GM12878 (cell line): ENCODE measurements around the gene KDM3B. TPM values are rescaled to one million over a fixed set of nuclear protein-coding genes. Genes with fewer than 3 reads are reported as not detected.

Experiments used
- ATAC-seq: fragments of 200-7000 bp; cut with Tn5 transposase; 3 replicates; pipeline ENCODE4 v1.9.1; 2020; ENCODE audit warnings: mild to moderate bottlenecking, moderate library complexity
- BruUV-seq: library from RNA; stranded (reverse); fragments of 400-500 nt; replicated peaks from 2 replicates; lab custom pipeline; 2021; lab: Mats Ljungman, UMichigan
- CTCF ChIA-PET: fragments of 300-600 bp; sonication (Branson Sonifier 250); formaldehyde crosslinking; extraction: SDS; loops from one replicate; lab custom pipeline; 2021; ENCODE audit warnings: inconsistent platforms; lab: Yijun Ruan, JAX
- POLR2A ChIA-PET: fragments of 350-600 bp; formaldehyde crosslinking; extraction: SDS; loops from one replicate; lab custom pipeline; 2021; ENCODE audit warnings: inconsistent platforms; lab: Charles Lee
- RAD21 ChIA-PET: fragments of 300-600 bp; sonication (Branson Sonifier 250); formaldehyde crosslinking; loops from one replicate; lab custom pipeline; 2023; ENCODE audit warnings: antibody characterized with exemption; ENCODE audit not compliant: unreplicated experiment; lab: Charles Lee
- SMC1A ChIA-PET: fragments of 300-600 bp; sonication (Branson Sonifier 250); formaldehyde crosslinking; loops from one replicate; lab custom pipeline; 2023; ENCODE audit not compliant: unreplicated experiment, uncharacterized antibody; lab: Charles Lee
- DNase-seq: peaks from one replicate; pipeline ENCODE4 v3.0.0-alpha.2; 2011; ENCODE audit warnings: low read depth, low spot score
- FAIRE-seq: peaks from 3 replicates; lab custom pipeline; 2011; peaks lifted over from hg19 to GRCh38; lab: Jason Lieb, UNC
- H2AFZ ChIP-seq: 2 replicates; pipeline ENCODE4 v1.6.0; 2011; ENCODE audit warnings: low read depth, low read length, control low read depth; ENCODE audit not compliant: control insufficient read depth
- H3K27ac ChIP-seq: 2 replicates; pipeline ENCODE4 v1.5.1; 2011; ENCODE audit warnings: control low read depth; ENCODE audit not compliant: control insufficient read depth, insufficient read depth
- H3K27me3 ChIP-seq, 2 experiments: replicated peaks in 1 of 2; 2 replicates each; pipeline versions ENCODE4 v1.6.0 to v1.6.1; 2011; ENCODE audit warnings: low read length in 1 of 2; ENCODE audit not compliant: control insufficient read depth in 2 of 2, insufficient read depth in 2 of 2
- H3K36me3 ChIP-seq, 2 experiments: 2 replicates each; pipeline ENCODE4 v1.5.1; 2011; ENCODE audit warnings: low read length in 1 of 2; ENCODE audit not compliant: control insufficient read depth in 2 of 2, insufficient read depth in 2 of 2
- H3K4me1 ChIP-seq: 2 replicates; pipeline ENCODE4 v1.6.1; 2011; ENCODE audit warnings: mild to moderate bottlenecking, low read length, moderate library complexity, mixed read lengths; ENCODE audit not compliant: control insufficient read depth, insufficient read depth
- H3K4me2 ChIP-seq: 2 replicates; pipeline ENCODE4 v1.6.0; 2011; ENCODE audit warnings: control low read depth; ENCODE audit not compliant: control insufficient read depth, insufficient read depth
- H3K4me3 ChIP-seq: fragments of 200-600 bp; sonication (generic); 2 replicates; pipeline ENCODE4 v1.5.1; 2016
- H3K79me2 ChIP-seq: 2 replicates; pipeline ENCODE4 v1.6.0; 2011; ENCODE audit warnings: low read length; ENCODE audit not compliant: control insufficient read depth, insufficient read depth
- H3K9ac ChIP-seq: 2 replicates; pipeline ENCODE4 v1.8.0; 2011; ENCODE audit warnings: low read length, control low read depth, mixed read lengths; ENCODE audit not compliant: control insufficient read depth, insufficient read depth
- H3K9me3 ChIP-seq: replicated peaks from 3 replicates; pipeline ENCODE4 v1.5.1; 2011; ENCODE audit warnings: mild to moderate bottlenecking, low read length; ENCODE audit not compliant: control insufficient read depth, insufficient read depth
- H4K20me1 ChIP-seq: 2 replicates; pipeline ENCODE4 v1.6.0; 2011; ENCODE audit not compliant: control insufficient read depth, insufficient read depth
- EED ChIP-seq: sonication (generic); IDR thresholded peaks from 2 replicates; pipeline ENCODE4 v1.6.1; 2016; ENCODE audit warnings: antibody characterized with exemption, low read depth
- GABPA ChIP-seq: IDR thresholded peaks from 2 replicates; pipeline ENCODE4 v1.6.1; 2014; ENCODE audit warnings: antibody characterized with exemption, low read depth, mild to moderate bottlenecking, inconsistent platforms
- IKZF1 ChIP-seq: fragments of 450-650 bp; conservative IDR thresholded peaks from 2 replicates; pipeline ENCODE4 v1.6.1; 2017; ENCODE audit warnings: antibody characterized with exemption, mild to moderate bottlenecking
- KLF5 ChIP-seq: fragments of 450-650 bp; IDR thresholded peaks from 2 replicates; pipeline ENCODE4 v1.6.1; 2014; ENCODE audit warnings: mild to moderate bottlenecking; ENCODE audit not compliant: partially characterized antibody
- MTA3 ChIP-seq: IDR thresholded peaks from 2 replicates; pipeline ENCODE4 v1.6.1; 2012; ENCODE audit warnings: low read length, inconsistent platforms, borderline replicate concordance
- MYB ChIP-seq: fragments of 150-350 bp; IDR thresholded peaks from 2 replicates; pipeline ENCODE4 v1.6.1; 2014; ENCODE audit warnings: mild to moderate bottlenecking, low read depth, low read length, borderline replicate concordance
- NRF1 ChIP-seq: conservative IDR thresholded peaks from 2 replicates; pipeline ENCODE4 v1.6.1; 2011; ENCODE audit warnings: mild to moderate bottlenecking, low read depth, low read length, improper control_type of control experiment
- RB1 ChIP-seq: fragments of 450-650 bp; formaldehyde crosslinking; IDR thresholded peaks from 2 replicates; pipeline ENCODE4 v1.6.1; 2017; ENCODE audit warnings: mild to moderate bottlenecking, borderline replicate concordance
- SREBF1 ChIP-seq: IDR thresholded peaks from 2 replicates; pipeline ENCODE4 v1.6.1; 2012; ENCODE audit warnings: mild to moderate bottlenecking, low read length
- SUZ12 ChIP-seq: fragments of 200-600 bp; sonication (generic); IDR thresholded peaks from one replicate; pipeline ENCODE4 v1.6.1; 2018; ENCODE audit warnings: antibody characterized with exemption, mild to moderate bottlenecking; ENCODE audit not compliant: unreplicated experiment
- TBL1XR1 ChIP-seq: IDR thresholded peaks from 2 replicates; pipeline ENCODE4 v1.6.1; 2012; ENCODE audit warnings: low read depth, low read length, improper control_type of control experiment
- WGBS: methylation state at CpG from one replicate; pipeline ENCODE4 v1.1.6; 2016; ENCODE audit warnings: low lambda C conversion rate; ENCODE audit not compliant: insufficient replicate concordance, insufficient coverage; ENCODE audit errors: missing lambda C conversion rate; 5-methylcytosine and 5-hydroxymethylcytosine counted together
- in situ Hi-C: fragments of 300-500 bp; cut with MboI; formaldehyde crosslinking; loops from 9 replicates; pipeline ENCODE4 v1.14.3; 2018; ENCODE audit warnings: mixed read lengths
- intact Hi-C: fragments of 100-400 bp; cut with micrococcal nuclease; formaldehyde crosslinking; loops from one replicate; pipeline ENCODE4 v1.14.2; 2022; ENCODE audit not compliant: unreplicated experiment
- polyA plus RNA-seq, 11 experiments: library from polyadenylated mRNA; depleted of rRNA in 4 of 11; unstranded in 6 of 11; stranded (reverse) in 5 of 11; fragments of >200 nt; fragmentation: Nextera tagmentation in 4 of 11; fragmentation: Illumina TruSeq in 1 of 11; extraction: Ambion mirVana in 4 of 11; extraction: Trizol in 1 of 11; gene quantifications; 1 replicate in 1 of 11; 2 replicates in 10 of 11; pipeline versions ENCODE4 v1.2.1 to v1.2.3, GENCODE V29; 2011 to 2016; ENCODE audit warnings: inconsistent platforms in 2 of 11, missing spikeins in 2 of 11, low read depth in 1 of 11
- total RNA-seq, 4 experiments: library from RNA; depleted of rRNA in 3 of 4; stranded (reverse); fragments of >200 nt in 3 of 4; fragmentation: Illumina TruSeq in 1 of 4; extraction: Trizol in 1 of 4; gene quantifications; 2 replicates each; pipeline versions ENCODE4 v1.2.1 to v1.2.3, GENCODE V29; 2013 to 2021
- TF ChIP-seq, protein P1 (sequence below): fragments of 450-650 bp; IDR thresholded peaks from 2 replicates; pipeline ENCODE4 v1.6.1; 2017; ENCODE audit warnings: antibody characterized with exemption, mild to moderate bottlenecking, moderate library complexity
- TF ChIP-seq, protein P2 (sequence below): fragments of 450-650 bp; IDR thresholded peaks from 2 replicates; pipeline ENCODE4 v1.6.1; 2016; ENCODE audit warnings: mild to moderate bottlenecking
- TF ChIP-seq, protein P3 (sequence below): fragments of 450-650 bp; IDR thresholded peaks from 2 replicates; pipeline ENCODE4 v1.6.1; 2017; ENCODE audit warnings: borderline replicate concordance
- TF ChIP-seq, protein P4 (sequence below): fragments of 450-650 bp; IDR thresholded peaks from 2 replicates; pipeline ENCODE4 v1.6.1; 2017; ENCODE audit warnings: mild to moderate bottlenecking

Gene KDM3B
- total and polyA plus RNA-seq, 10 of the 15 experiments (the other 5 are each of a cell fraction or from before 2014, with no cell fraction given): 8.5 to 45.7 (median 29.0) TPM

DNA sequence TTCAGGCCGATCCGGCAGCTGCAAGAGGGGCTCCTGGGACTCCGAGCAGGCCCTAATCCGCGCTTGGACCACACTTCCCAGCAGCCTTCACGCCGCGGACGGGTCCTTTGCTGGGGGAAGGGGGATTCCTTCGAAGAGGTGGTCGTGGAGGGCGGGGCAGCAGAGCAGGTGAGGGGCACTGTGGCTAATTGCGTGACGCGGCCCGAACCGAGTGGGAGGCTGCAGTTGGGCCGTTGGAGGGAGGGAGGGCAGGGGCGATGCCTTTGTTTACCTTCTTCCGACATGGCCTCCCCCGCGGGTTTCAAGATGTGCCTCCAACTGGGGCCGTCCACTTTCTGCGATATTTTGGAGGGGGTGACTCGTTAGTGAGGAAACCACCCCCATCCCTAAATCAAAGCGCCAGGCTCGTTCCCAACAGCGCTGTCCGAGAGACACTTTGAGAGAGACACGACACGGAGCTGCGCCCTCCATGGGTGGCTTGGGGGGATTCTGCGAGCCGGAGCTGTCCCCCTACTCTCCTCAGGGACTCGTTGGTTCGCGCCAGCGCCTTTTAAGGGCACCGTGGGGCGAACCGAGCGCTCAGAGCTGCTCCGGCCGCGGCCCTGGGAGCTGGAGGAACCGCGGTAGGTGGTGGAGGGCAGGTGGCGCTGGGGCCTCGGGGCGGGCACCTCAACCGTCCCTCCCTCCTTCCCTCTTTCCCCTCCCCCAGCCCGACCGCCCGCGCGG lies 14.6 kb upstream of the KDM3B start, which contains the start of gene FAM53C:
FAM53C (plus strand) TSS at position 582 of the 726 bp plus-strand sequence. CDS start 3,070 bp downstream, outside the sequence.
- peaks cover 35% of the 10 kb centered on the region for H3K79me2 ChIP-seq
- peak; percentile 79 for DNase-seq
- no peaks in the 10 kb centered on the region for H3K9me3 ChIP-seq
- intact Hi-C loops: loop anchor here (1.0 to 5.0 kb wide), 3 partner anchors 14 to 204 kb away; partner anchors contain the start of genes BRD8, ETF1, KDM3B and KIF20A
- SMC1A ChIA-PET: interaction anchor here (1.0 to 6.1 kb wide), 3 partner anchors 12 to 160 kb away, joined by 3 to 102 read pairs (median 7); partner anchors contain the start of genes BRD8, KDM3B and KIF20A
- RAD21 ChIA-PET: interaction anchor here (0.6 to 2.4 kb wide), 7 partner anchors 11 to 986 kb away, joined by 3 to 22 read pairs (median 3); partner anchors contain the start of genes EGR1, KDM3B and REEP2
- CTCF ChIA-PET: interaction anchor here (0.6 to 9.1 kb wide), 6 partner anchors 10 to 238 kb away, joined by 3 to 266 read pairs (median 3); partner anchors contain the start of genes EGR1, KDM3B and REEP2
- ATAC-seq: peak; percentile 94
- peak within 1 kb of the TSS; percentile 90 for H3K4me3 ChIP-seq
- peak within 1 kb of the TSS; percentile 82 for H3K9ac ChIP-seq
- peak within 1 kb of the TSS; percentile 96 for H2AFZ ChIP-seq
- no peaks in the 10 kb centered on the region for H3K4me1 ChIP-seq
- no peaks in the 10 kb centered on the region for H3K27me3 ChIP-seq
- in situ Hi-C loops: no loop called here
- POLR2A ChIA-PET: interaction anchor here (0.5 to 10.1 kb wide), 12 partner anchors 13 to 1061 kb away, joined by 3 to 143 read pairs (median 4); partner anchors contain the start of genes BRD8, ETF1, HSPA9 and KDM3B
- H3K27ac ChIP-seq: peak within 1 kb of the TSS; percentile 96
- BruUV-seq: no TSS peak
- no peak for FAIRE-seq
- no peaks in the 10 kb centered on the region; a peak in 2 of 4 replicates for H3K36me3 ChIP-seq
- under 1% methylated on average over 44 of the region's 56 CpGs for WGBS
- H3K4me2 ChIP-seq: peak within 1 kb of the TSS; percentile 75
- H4K20me1 ChIP-seq: 0 out of 2 replicates have a peak, but pooled peaks cover 3% of the 10 kb centered on the region
- TF ChIP-seq SUZ12 (no peak), NRF1 (0 out of 2 replicates have a peak, but pooled peaks have one; percentile 6), EED (peak; percentile 55; the same call in 1 of the 2 replicates), IKZF1 (peak; percentile 98), MTA3 (no peak), MYB (no peak), KLF5 (peak; percentile 100), GABPA (no peak), TBL1XR1 (no peak), RB1 (peak; percentile 95), SREBF1 (peak; percentile 99)
- TF ChIP-seq, protein P1, sequence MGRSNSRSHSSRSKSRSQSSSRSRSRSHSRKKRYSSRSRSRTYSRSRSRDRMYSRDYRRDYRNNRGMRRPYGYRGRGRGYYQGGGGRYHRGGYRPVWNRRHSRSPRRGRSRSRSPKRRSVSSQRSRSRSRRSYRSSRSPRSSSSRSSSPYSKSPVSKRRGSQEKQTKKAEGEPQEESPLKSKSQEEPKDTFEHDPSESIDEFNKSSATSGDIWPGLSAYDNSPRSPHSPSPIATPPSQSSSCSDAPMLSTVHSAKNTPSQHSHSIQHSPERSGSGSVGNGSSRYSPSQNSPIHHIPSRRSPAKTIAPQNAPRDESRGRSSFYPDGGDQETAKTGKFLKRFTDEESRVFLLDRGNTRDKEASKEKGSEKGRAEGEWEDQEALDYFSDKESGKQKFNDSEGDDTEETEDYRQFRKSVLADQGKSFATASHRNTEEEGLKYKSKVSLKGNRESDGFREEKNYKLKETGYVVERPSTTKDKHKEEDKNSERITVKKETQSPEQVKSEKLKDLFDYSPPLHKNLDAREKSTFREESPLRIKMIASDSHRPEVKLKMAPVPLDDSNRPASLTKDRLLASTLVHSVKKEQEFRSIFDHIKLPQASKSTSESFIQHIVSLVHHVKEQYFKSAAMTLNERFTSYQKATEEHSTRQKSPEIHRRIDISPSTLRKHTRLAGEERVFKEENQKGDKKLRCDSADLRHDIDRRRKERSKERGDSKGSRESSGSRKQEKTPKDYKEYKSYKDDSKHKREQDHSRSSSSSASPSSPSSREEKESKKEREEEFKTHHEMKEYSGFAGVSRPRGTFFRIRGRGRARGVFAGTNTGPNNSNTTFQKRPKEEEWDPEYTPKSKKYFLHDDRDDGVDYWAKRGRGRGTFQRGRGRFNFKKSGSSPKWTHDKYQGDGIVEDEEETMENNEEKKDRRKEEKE: peak; percentile 97
- TF ChIP-seq, protein P2, sequence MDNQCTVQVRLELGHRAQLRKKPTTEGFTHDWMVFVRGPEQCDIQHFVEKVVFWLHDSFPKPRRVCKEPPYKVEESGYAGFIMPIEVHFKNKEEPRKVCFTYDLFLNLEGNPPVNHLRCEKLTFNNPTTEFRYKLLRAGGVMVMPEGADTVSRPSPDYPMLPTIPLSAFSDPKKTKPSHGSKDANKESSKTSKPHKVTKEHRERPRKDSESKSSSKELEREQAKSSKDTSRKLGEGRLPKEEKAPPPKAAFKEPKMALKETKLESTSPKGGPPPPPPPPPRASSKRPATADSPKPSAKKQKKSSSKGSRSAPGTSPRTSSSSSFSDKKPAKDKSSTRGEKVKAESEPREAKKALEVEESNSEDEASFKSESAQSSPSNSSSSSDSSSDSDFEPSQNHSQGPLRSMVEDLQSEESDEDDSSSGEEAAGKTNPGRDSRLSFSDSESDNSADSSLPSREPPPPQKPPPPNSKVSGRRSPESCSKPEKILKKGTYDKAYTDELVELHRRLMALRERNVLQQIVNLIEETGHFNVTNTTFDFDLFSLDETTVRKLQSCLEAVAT: peak; percentile 94
- TF ChIP-seq, protein P3, sequence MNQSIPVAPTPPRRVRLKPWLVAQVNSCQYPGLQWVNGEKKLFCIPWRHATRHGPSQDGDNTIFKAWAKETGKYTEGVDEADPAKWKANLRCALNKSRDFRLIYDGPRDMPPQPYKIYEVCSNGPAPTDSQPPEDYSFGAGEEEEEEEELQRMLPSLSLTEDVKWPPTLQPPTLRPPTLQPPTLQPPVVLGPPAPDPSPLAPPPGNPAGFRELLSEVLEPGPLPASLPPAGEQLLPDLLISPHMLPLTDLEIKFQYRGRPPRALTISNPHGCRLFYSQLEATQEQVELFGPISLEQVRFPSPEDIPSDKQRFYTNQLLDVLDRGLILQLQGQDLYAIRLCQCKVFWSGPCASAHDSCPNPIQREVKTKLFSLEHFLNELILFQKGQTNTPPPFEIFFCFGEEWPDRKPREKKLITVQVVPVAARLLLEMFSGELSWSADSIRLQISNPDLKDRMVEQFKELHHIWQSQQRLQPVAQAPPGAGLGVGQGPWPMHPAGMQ: no peak
- TF ChIP-seq, protein P4, sequence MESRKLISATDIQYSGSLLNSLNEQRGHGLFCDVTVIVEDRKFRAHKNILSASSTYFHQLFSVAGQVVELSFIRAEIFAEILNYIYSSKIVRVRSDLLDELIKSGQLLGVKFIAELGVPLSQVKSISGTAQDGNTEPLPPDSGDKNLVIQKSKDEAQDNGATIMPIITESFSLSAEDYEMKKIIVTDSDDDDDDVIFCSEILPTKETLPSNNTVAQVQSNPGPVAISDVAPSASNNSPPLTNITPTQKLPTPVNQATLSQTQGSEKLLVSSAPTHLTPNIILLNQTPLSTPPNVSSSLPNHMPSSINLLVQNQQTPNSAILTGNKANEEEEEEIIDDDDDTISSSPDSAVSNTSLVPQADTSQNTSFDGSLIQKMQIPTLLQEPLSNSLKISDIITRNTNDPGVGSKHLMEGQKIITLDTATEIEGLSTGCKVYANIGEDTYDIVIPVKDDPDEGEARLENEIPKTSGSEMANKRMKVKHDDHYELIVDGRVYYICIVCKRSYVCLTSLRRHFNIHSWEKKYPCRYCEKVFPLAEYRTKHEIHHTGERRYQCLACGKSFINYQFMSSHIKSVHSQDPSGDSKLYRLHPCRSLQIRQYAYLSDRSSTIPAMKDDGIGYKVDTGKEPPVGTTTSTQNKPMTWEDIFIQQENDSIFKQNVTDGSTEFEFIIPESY: no peak
